OCI-LY1 (cell line): Measurements from ENCODE around the gene CLDN17.

Experiments
- H2AFZ ChIP-seq: fragments of 200-600 bp; sonication (generic), shearing (Covaris generic); 2 replicates; pipeline ENCODE4 v1.6.0; 2014; ENCODE audit warnings: antibody characterized with exemption, mild to moderate bottlenecking, low read length
- H3F3A ChIP-seq: fragments of 200-600 bp; sonication (generic), shearing (Covaris generic); 2 replicates; pipeline ENCODE4 v1.6.0; 2014; ENCODE audit warnings: mild to moderate bottlenecking, antibody characterized with exemption, low read length, moderate library complexity; ENCODE audit not compliant: insufficient read depth
- H3K27ac ChIP-seq: fragments of 200-600 bp; sonication (generic); 2 replicates; pipeline ENCODE4 v1.5.1; 2014; ENCODE audit warnings: low read length, mixed run types, mild to moderate bottlenecking, low read depth; ENCODE audit not compliant: poor library complexity, severe bottlenecking
- H3K27me3 ChIP-seq: fragments of 200-600 bp; sonication (generic); 2 replicates; pipeline ENCODE4 v1.6.0; 2014; ENCODE audit warnings: antibody characterized with exemption, mild to moderate bottlenecking, low read length, moderate library complexity; ENCODE audit not compliant: insufficient read depth
- H3K36me3 ChIP-seq: fragments of 200-600 bp; sonication (generic); 2 replicates; pipeline ENCODE4 v1.6.1; 2014; ENCODE audit warnings: mild to moderate bottlenecking, antibody characterized with exemption, low read length, moderate library complexity, mixed read lengths; ENCODE audit not compliant: insufficient read depth
- H3K4me1 ChIP-seq: fragments of 200-600 bp; sonication (generic); 2 replicates; pipeline ENCODE4 v1.5.1; 2014; ENCODE audit warnings: mild to moderate bottlenecking, low read length, moderate library complexity; ENCODE audit not compliant: insufficient read depth, severe bottlenecking
- H3K4me2 ChIP-seq: fragments of 200-600 bp; sonication (generic), shearing (Covaris generic); 2 replicates; pipeline ENCODE4 v1.6.1; 2014; ENCODE audit warnings: low read length
- H3K4me3 ChIP-seq: fragments of 200-600 bp; sonication (generic); 2 replicates; pipeline ENCODE4 v1.5.1; 2014; ENCODE audit warnings: low read length, low read depth, mild to moderate bottlenecking, mixed read lengths; ENCODE audit not compliant: poor library complexity, severe bottlenecking
- H3K79me2 ChIP-seq: fragments of 200-600 bp; shearing (Covaris generic); 2 replicates; pipeline ENCODE4 v1.6.1; 2016; ENCODE audit warnings: mixed run types, low read length, mixed read lengths; ENCODE audit not compliant: insufficient read depth
- H3K9ac ChIP-seq: fragments of 200-600 bp; sonication (generic), shearing (Covaris generic); 2 replicates; pipeline ENCODE4 v1.6.1; 2014; ENCODE audit warnings: mild to moderate bottlenecking, low read length, mixed read lengths
- H3K9me2 ChIP-seq: fragments of 200-600 bp; sonication (generic), shearing (Covaris generic); 2 replicates; pipeline ENCODE4 v1.6.1; 2014; ENCODE audit warnings: low read depth, mild to moderate bottlenecking, low read length, mixed read lengths
- H3K9me3 ChIP-seq: fragments of 200-600 bp; shearing (Covaris generic); 2 replicates; pipeline ENCODE4 v1.6.1; 2014; ENCODE audit warnings: low read length, mixed read lengths
- H4K20me1 ChIP-seq: fragments of 200-600 bp; sonication (generic), shearing (Covaris generic); 2 replicates; pipeline ENCODE4 v1.6.0; 2016; ENCODE audit warnings: mild to moderate bottlenecking, low read length; ENCODE audit not compliant: insufficient read depth
- CTCF ChIP-seq: fragments of 200-600 bp; sonication (generic), shearing (Covaris generic); IDR thresholded peaks from 2 replicates; pipeline ENCODE4 v1.5.1; 2017; ENCODE audit warnings: mild to moderate bottlenecking, antibody characterized with exemption, low read length, moderate library complexity, mixed read lengths
- EZH2 ChIP-seq: fragments of 200-600 bp; sonication (generic), shearing (Covaris generic); IDR thresholded peaks from 2 replicates; pipeline ENCODE4 v1.8.0; 2017; ENCODE audit warnings: borderline replicate concordance, mixed run types, mild to moderate bottlenecking, antibody characterized with exemption, low read length, moderate library complexity, mixed read lengths

Gene CLDN17

GRCh38 chr21:30166705-30167104 is at the start of gene CLDN17:
TSS of gene CLDN17 (minus strand) at chr21:30166805. CDS start at chr21:30166617, 188 bp downstream.
- TF ChIP-seq EZH2 (no peak), CTCF (no peak)
- no peak within 1 kb of the TSS for H3K4me2 ChIP-seq
- no peak within 1 kb of the TSS for H3K9ac ChIP-seq
- H2AFZ ChIP-seq = no peak within 1 kb of the TSS
- no peaks in the 10 kb centered on the region for H3K27me3 ChIP-seq
- H3K9me2 ChIP-seq = no peaks in the 10 kb centered on the region
- no peaks in the 10 kb centered on the region for H3K79me2 ChIP-seq
- no peaks in the 10 kb centered on the region for H3K4me1 ChIP-seq
- H3K27ac ChIP-seq = no peak within 1 kb of the TSS
- no peaks in the 10 kb centered on the region for H3F3A ChIP-seq
- H3K9me3 ChIP-seq = no peaks in the 10 kb centered on the region
- no peak within 1 kb of the TSS for H3K4me3 ChIP-seq
- no peaks in the 10 kb centered on the region for H4K20me1 ChIP-seq
- no peaks in the 10 kb centered on the region for H3K36me3 ChIP-seq

GRCh38 chr21:30216041-30216723 is 49.6 kb upstream of the CLDN17 start, which contains the start of gene CLDN8:
TSS of gene CLDN8 (minus strand) at chr21:30216097. CDS start at chr21:30215925, 172 bp downstream.
- Histone ChIP-seq H3K4me2 (no peak within 1 kb of the TSS), H3K27ac (no peak within 1 kb of the TSS), H3K36me3 (no peaks in the 10 kb centered on the region), H3K9me3 (no peaks in the 10 kb centered on the region), H3K9ac (no peak within 1 kb of the TSS), H3K27me3 (no peaks in the 10 kb centered on the region), H3F3A (no peaks in the 10 kb centered on the region), H3K79me2 (no peaks in the 10 kb centered on the region), H3K9me2 (no peaks in the 10 kb centered on the region), H2AFZ (no peak within 1 kb of the TSS), H4K20me1 (no peaks in the 10 kb centered on the region), H3K4me1 (no peaks in the 10 kb centered on the region), H3K4me3 (no peak within 1 kb of the TSS)
- TF ChIP-seq EZH2 = no peak
- TF ChIP-seq CTCF = no peak

- no peaks in the 10 kb centered on the region for H3K79me2 ChIP-seq
- H3F3A ChIP-seq = no peaks in the 10 kb centered on the region
- H3K36me3 ChIP-seq = no peaks in the 10 kb centered on the region
- no peak overlapping the region for H2AFZ ChIP-seq
- no peaks in the 10 kb centered on the region for H3K4me1 ChIP-seq
- H3K27ac ChIP-seq = no peak overlapping the region
- H3K4me2 ChIP-seq = no peak overlapping the region
- H3K27me3 ChIP-seq = no peaks in the 10 kb centered on the region
- TF ChIP-seq EZH2 (no peak), CTCF (no peak)
- no peaks in the 10 kb centered on the region for H3K9me2 ChIP-seq
- H3K9ac ChIP-seq = no peak overlapping the region
- H4K20me1 ChIP-seq = no peaks in the 10 kb centered on the region
- H3K9me3 ChIP-seq = no peaks in the 10 kb centered on the region
- no peak overlapping the region for H3K4me3 ChIP-seq
Observed at GRCh38 chr21:30211071-30211470, 44.5 kb upstream of the CLDN17 start.
